ENCODE results near the gene ERFL. TPM values are rescaled to one million over a fixed set of nuclear protein-coding genes. Genes with fewer than 3 reads are reported as not detected.
A peak's percentile ranks its signal among the peaks of the same experiment; 100 is the strongest.
"Not testable (repeated sequence)": the region's sequence is repeated elsewhere in the genome, so short reads cannot be mapped to it uniquely, and the experiment has no call there.

ERFL gene
- total RNA-seq, 2 experiments from 2014 or later = 1.7 to 1.9 TPM

DNA sequence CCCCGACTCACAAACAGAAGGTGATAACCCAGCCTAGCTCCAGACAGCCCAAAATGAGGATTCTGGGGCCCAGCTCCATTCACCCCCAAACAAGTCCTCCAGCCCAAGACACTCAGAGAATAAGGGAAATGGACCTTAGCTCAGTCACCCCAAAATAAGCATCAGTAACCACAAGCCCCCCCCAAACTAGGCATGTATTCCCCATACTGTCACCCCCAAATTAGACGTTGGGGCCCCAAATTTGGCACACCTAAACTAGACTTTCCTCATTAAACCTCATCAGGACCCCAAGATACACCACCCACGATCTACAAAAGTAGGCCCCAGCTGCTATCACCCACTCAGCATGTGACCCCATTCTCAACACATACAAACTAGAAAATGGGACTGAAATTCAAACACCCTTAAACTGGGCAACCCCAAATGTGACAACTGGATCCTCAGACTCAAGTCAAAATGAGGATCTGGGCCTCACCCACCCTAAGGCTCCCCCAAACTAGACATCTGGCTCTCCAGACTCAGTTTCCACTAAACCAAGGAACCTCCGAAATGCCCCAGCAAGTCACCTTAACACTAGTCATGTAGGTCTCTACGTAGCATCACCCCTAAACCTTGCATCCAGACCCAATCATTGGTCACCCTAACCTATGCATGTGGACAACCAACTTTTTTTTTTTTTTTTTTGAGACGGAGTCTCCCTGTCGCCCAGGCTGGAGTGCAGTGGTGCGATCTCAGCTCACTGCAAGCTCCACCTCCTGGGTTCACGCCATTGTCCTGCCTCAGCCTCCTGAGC lies 13.4 kb upstream of the ERFL start:
- Mint-ChIP-seq H3K27me3 (peaks cover 4% of the 10 kb centered on the region), H3K4me1 (peaks cover 41% of the 10 kb centered on the region), H3K27ac (peak overlapping the region; percentile 38), H3K36me3 (ENCODE audit: low read depth) (no peaks in the 10 kb centered on the region), H3K4me3 (peak overlapping the region; percentile 24), H3K9me3 (ENCODE audit: low read depth) (no peaks in the 10 kb centered on the region)
- intact Hi-C loops (cut with DNase I, micrococcal nuclease) = loop anchor here in 1 of 2 experiments (10.0 kb wide), 2 partner anchors 167 to 397 kb away; no protein-coding TSS in a partner anchor
- ATAC-seq (no peak), DNase-seq (no peak)
- ChIA-PET POLR2A (no interaction called here), CTCF (interaction anchor here (0.6 to 1.4 kb wide), 4 partner anchors 9 to 55 kb away, joined by 3 to 4 read pairs (median 4); partner anchors contain the start of gene ERFL)

DNA sequence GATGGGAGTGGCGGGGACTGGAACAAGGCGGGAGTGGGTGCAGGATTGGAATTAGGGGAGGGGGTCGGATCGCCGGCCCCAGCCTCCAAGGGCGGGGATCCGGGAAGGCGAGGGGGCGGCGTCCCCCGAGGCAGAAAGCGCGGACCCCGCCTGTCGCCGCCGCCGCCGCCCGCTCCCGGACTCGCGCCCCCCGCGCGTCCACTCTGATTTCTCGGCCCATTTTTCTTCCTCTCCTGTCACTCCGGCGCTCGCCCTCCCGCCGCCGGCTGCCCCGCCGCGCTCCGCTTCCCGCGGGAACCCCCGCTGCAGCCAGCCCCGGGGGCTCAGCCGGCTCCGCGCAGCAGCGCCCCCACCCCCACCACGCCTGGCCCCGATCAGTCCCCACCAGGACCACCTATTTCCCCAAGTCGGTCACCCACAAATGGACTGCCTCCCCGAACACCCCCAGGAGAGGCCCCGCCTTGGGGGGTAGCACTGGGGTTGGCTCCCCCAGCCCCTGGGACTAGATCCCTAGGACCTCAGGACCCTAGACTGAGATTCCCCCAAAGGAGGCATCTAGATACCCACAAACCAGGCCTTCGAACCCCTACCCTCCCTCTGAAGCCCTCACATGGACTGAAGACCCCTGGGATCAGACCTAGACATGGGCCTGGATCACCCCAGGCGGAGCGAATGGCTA lies 12.6 kb upstream of the ERFL start:
- POLR2A ChIA-PET = no interaction called here
- peaks cover 41% of the 10 kb centered on the region for H3K4me1 Mint-ChIP-seq
- no peaks in the 10 kb centered on the region for H3K36me3 Mint-ChIP-seq (ENCODE audit: low read depth)
- intact Hi-C loops (cut with DNase I, micrococcal nuclease) = loop anchor here in 1 of 2 experiments (10.0 kb wide), 2 partner anchors 166 to 396 kb away; no protein-coding TSS in a partner anchor
- ATAC-seq (no peak), DNase-seq (no peak)
- H3K27me3 Mint-ChIP-seq = peaks cover 4% of the 10 kb centered on the region
- peak overlapping the region; percentile 75 for H3K4me3 Mint-ChIP-seq
- CTCF ChIA-PET = interaction anchor here (1.4 kb wide), 2 partner anchors 10 to 54 kb away, joined by 4 read pairs; no protein-coding TSS in a partner anchor
- H3K9me3 Mint-ChIP-seq (ENCODE audit: low read depth) = no peaks in the 10 kb centered on the region
- H3K27ac Mint-ChIP-seq = peak overlapping the region; percentile 86

DNA sequence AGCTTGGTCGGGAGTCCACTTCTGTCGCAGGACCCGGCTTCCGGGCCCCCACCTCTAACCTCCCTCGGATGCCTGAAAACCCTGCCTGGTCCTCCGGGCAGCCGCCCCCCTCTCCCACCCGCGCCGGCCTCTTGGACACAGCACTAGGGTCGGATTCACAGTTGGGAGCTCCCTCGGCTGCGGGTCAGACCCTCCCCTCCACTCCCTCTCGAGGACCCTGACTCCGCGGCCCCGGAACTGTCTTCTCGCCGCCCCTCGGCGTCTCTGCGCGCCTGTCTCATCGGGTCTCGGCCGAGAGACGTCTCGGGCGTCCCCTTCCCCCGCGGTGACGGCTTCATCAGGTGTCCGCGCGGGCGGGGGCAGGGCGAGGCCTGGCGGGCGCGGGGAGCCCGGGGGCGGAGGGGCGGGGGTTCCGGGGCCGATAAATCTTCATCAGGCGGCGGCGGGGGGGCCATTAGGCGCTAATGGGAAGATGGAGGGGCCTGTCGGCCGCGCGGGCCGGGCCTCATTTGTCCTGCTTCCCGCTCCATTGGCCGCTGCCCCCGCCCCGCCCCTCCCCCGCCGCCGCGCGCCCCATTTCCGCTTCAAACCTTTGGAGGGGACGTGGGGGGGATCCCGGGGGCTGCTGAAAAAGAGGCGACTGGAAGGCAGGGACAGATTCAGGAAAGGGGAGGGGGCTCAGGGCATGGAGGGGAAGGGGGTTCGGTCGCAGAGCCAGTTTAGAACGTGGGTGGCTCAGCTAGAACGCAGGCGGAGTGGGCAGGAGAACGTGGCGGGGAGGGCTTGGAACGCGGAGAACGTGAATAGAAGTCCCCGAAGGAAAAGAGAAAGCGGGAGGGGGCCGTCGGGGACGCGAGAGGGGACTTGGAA lies 11.8 kb upstream of the ERFL start:
- POLR2A ChIA-PET = no interaction called here
- H3K9me3 Mint-ChIP-seq (ENCODE audit: low read depth) = no peaks in the 10 kb centered on the region

GRCh38 chr19:41939209-41939608 lies 11.0 kb upstream of the ERFL start:
- ATAC-seq; H3K9me3 Mint-ChIP-seq (ENCODE audit: low read depth); H3K36me3 Mint-ChIP-seq (ENCODE audit: low read depth); POLR2A ChIA-PET; H3K27ac Mint-ChIP-seq; DNase-seq; H3K27me3 Mint-ChIP-seq; CTCF ChIA-PET; intact Hi-C loops (cut with DNase I, micrococcal nuclease); H3K4me3 Mint-ChIP-seq: not testable (repeated sequence)
- H3K4me1 Mint-ChIP-seq = peaks cover 40% of the 10 kb centered on the region

More for the DNA sequence above, 11.8 kb upstream of the ERFL start:
- H3K4me1 Mint-ChIP-seq = peaks cover 38% of the 10 kb centered on the region
- ATAC-seq = peak; percentile 27
- intact Hi-C loops (cut with DNase I, micrococcal nuclease) = loop anchor here in 1 of 2 experiments (10.0 kb wide), 2 partner anchors 165 to 395 kb away; no protein-coding TSS in a partner anchor
- peaks cover 4% of the 10 kb centered on the region for H3K27me3 Mint-ChIP-seq
- peak overlapping the region; percentile 86 for H3K27ac Mint-ChIP-seq
- no peaks in the 10 kb centered on the region for H3K36me3 Mint-ChIP-seq (ENCODE audit: low read depth)
- CTCF ChIA-PET = interaction anchor here (1.4 kb wide), 1 partner anchor 10 kb away, joined by 4 read pairs; no protein-coding TSS in a partner anchor
- H3K4me3 Mint-ChIP-seq = peak overlapping the region; percentile 75
- peak; percentile 66 for DNase-seq

DNA sequence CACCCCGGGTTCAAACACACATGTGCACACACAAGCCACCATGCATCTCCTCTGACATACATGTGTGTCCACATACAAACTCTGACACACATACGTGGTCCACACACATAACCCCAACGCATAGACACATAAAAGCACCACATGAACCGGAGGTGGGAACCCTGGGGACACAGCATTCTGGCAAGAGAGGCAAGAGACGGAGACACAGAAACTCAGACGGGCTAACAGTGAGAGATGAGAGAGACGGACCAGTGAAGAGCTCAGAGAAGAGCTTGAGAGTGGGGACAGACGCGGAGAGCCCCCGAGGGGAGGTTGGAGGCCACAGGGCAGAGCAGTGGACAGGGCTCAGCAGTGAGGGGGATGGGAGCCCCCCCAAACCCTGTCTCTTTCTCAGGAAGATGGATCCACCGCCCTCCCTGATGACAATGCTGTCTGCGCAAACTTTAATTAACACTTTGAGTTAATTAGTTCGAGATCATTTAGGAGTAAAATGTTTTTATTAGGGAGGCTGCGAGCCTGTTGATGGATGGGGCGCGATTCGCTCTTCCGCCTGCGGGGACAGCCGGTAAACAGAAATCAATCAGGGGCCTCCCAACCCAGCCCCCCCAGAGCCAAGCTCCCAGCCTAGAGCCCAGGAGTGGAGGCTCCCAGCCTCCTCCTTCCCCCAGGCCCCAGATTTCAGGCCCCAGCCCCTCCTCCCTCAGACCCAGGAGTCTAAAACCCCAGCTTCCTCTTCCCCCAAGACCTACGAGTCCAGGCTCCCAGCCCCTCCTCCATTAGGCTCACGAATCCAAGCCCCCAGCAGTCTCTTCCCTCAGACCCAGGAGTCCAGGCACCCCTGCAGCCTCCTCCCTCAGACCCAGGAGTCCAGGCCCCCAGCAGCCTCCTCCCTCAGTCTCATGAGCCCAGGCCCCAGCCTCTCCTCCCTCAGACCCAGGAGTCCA lies 9.5 kb upstream of the ERFL start:
- no peak for ATAC-seq
- H3K4me1 Mint-ChIP-seq = peaks cover 41% of the 10 kb centered on the region
- ChIA-PET CTCF (interaction anchor here (0.8 to 1.3 kb wide), 6 partner anchors 8 to 64 kb away, joined by 3 to 6 read pairs (median 4); no protein-coding TSS in a partner anchor), POLR2A (interaction anchor here (0.6 to 1.4 kb wide), 3 partner anchors 7 to 73 kb away, joined by 5 to 6 read pairs (median 5); no protein-coding TSS in a partner anchor)
- no peak for DNase-seq
- H3K27ac Mint-ChIP-seq = peak overlapping the region; percentile 14
- intact Hi-C loops (cut with DNase I, micrococcal nuclease) = no loop called here
- H3K36me3 Mint-ChIP-seq (ENCODE audit: low read depth) = no peaks in the 10 kb centered on the region
- peaks cover 3% of the 10 kb centered on the region for H3K27me3 Mint-ChIP-seq
- H3K4me3 Mint-ChIP-seq = no peak overlapping the region
- no peaks in the 10 kb centered on the region for H3K9me3 Mint-ChIP-seq (ENCODE audit: low read depth)

GRCh38 chr19:41936961-41937360 lies 8.7 kb upstream of the ERFL start:
- H3K4me1 Mint-ChIP-seq = peaks cover 39% of the 10 kb centered on the region
- no peak for ATAC-seq
- H3K36me3 Mint-ChIP-seq (ENCODE audit: low read depth) = no peaks in the 10 kb centered on the region
- H3K4me3 Mint-ChIP-seq = no peak overlapping the region
- ChIA-PET POLR2A (interaction anchor here (0.6 to 1.4 kb wide), 3 partner anchors 8 to 72 kb away, joined by 5 to 6 read pairs (median 5); no protein-coding TSS in a partner anchor), CTCF (interaction anchor here (0.6 to 1.3 kb wide), 8 partner anchors 8 to 63 kb away, joined by 3 to 7 read pairs (median 4); no protein-coding TSS in a partner anchor)
- no peaks in the 10 kb centered on the region for H3K9me3 Mint-ChIP-seq (ENCODE audit: low read depth)
- H3K27me3 Mint-ChIP-seq = peaks cover 2% of the 10 kb centered on the region
- H3K27ac Mint-ChIP-seq = no peak overlapping the region
- no peak for DNase-seq
- intact Hi-C loops (cut with DNase I, micrococcal nuclease) = no loop called here

DNA sequence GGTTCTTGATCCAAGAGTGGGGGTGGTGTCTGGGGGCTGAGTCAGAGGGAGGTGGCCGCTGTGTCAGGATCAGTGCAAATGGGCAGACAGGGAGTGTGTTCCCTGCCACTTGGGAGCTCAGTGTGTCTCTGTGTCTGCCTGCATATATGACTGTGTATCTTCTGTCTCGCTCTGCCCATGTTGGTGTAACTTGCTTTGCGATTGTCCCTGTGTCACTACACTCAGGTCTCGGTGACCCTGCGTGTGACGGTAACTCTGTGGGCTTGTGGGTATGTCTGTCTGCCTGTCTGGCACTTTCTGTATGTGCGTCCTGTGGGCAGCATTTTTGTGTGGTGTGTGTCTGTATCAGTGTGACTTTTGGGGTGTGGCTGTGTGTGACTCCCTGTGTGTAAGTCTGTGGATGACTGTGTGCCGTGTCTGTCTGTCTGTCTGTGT lies 8.2 kb upstream of the ERFL start:
- H3K27ac Mint-ChIP-seq = no peak overlapping the region
- no peaks in the 10 kb centered on the region for H3K9me3 Mint-ChIP-seq (ENCODE audit: low read depth)
- H3K27me3 Mint-ChIP-seq = peaks cover 2% of the 10 kb centered on the region
- peaks cover 35% of the 10 kb centered on the region for H3K4me1 Mint-ChIP-seq
- ChIA-PET POLR2A (interaction anchor here (1.2 kb wide), 1 partner anchor 9 kb away, joined by 6 read pairs; no protein-coding TSS in a partner anchor), CTCF (interaction anchor here (0.6 to 1.0 kb wide), 2 partner anchors 9 to 29 kb away, joined by 4 to 7 read pairs; no protein-coding TSS in a partner anchor)
- peak; percentile 50 for DNase-seq
- H3K4me3 Mint-ChIP-seq = no peak overlapping the region
- peak; percentile 57 for ATAC-seq
- no peaks in the 10 kb centered on the region for H3K36me3 Mint-ChIP-seq (ENCODE audit: low read depth)
- intact Hi-C loops (cut with DNase I, micrococcal nuclease) = no loop called here

GRCh38 chr19:41935760-41936415 lies 7.6 kb upstream of the ERFL start:
- no peak for DNase-seq
- peaks cover 2% of the 10 kb centered on the region for H3K27me3 Mint-ChIP-seq
- H3K36me3 Mint-ChIP-seq (ENCODE audit: low read depth) = no peaks in the 10 kb centered on the region
- peaks cover 32% of the 10 kb centered on the region for H3K4me1 Mint-ChIP-seq
- POLR2A ChIA-PET = no interaction called here
- intact Hi-C loops (cut with DNase I, micrococcal nuclease) = loop anchor here (1.0 to 2.0 kb wide), 3 partner anchors 15 to 63 kb away; no protein-coding TSS in a partner anchor
- CTCF ChIA-PET = interaction anchor here (1.0 kb wide), 1 partner anchor 9 kb away, joined by 7 read pairs; no protein-coding TSS in a partner anchor
- no peak for ATAC-seq
- H3K27ac Mint-ChIP-seq = no peak overlapping the region
- no peaks in the 10 kb centered on the region for H3K9me3 Mint-ChIP-seq (ENCODE audit: low read depth)
- no peak overlapping the region for H3K4me3 Mint-ChIP-seq

- peak; percentile 89 for DNase-seq
- POLR2A ChIA-PET = interaction anchor here (0.6 kb wide), 1 partner anchor 11 kb away, joined by 3 read pairs; no protein-coding TSS in a partner anchor
- H3K36me3 Mint-ChIP-seq (ENCODE audit: low read depth) = no peaks in the 10 kb centered on the region
- peaks cover 38% of the 10 kb centered on the region for H3K4me1 Mint-ChIP-seq
- peak; percentile 77 for ATAC-seq
- no peak overlapping the region for H3K4me3 Mint-ChIP-seq
- peaks cover 2% of the 10 kb centered on the region for H3K27me3 Mint-ChIP-seq
- intact Hi-C loops (cut with DNase I, micrococcal nuclease) = loop anchor here (1.0 to 2.0 kb wide), 4 partner anchors 16 to 62 kb away; no protein-coding TSS in a partner anchor
- H3K9me3 Mint-ChIP-seq (ENCODE audit: low read depth) = no peaks in the 10 kb centered on the region
- CTCF ChIA-PET = no interaction called here
- H3K27ac Mint-ChIP-seq = peak overlapping the region; percentile 57
Measured at GRCh38 chr19:41934849-41935374, 6.7 kb upstream of the ERFL start.
